HepG2 (cell line): ENCODE measurements around the gene DNAJB11. TPM values are rescaled to one million over a fixed set of nuclear protein-coding genes. Genes with fewer than 3 reads are reported as not detected.

Experiments used
- ATAC-seq: fragments of 200-7000 bp; cut with Tn5 transposase; 3 replicates; pipeline ENCODE4 v1.9.1; 2020; ENCODE audit warnings: mild to moderate bottlenecking, moderate library complexity
- BruUV-seq: library from RNA; stranded (reverse); fragments of 400-500 nt; replicated peaks from 2 replicates; lab custom pipeline; 2021; lab: Mats Ljungman, UMichigan
- CTCF ChIA-PET: fragments of 300-600 bp; formaldehyde crosslinking; extraction: SDS; loops from one replicate; lab custom pipeline; 2021; ENCODE audit warnings: low total read pairs, inconsistent platforms, low intra/inter-chr PET ratio; lab: Yijun Ruan, JAX
- POLR2A ChIA-PET: fragments of 350-600 bp; sonication (Branson Sonifier 250); formaldehyde crosslinking; loops from one replicate; lab custom pipeline; 2020; ENCODE audit warnings: antibody characterized with exemption, inconsistent platforms; lab: Yijun Ruan, JAX
- DNase-seq: peaks from one replicate; pipeline ENCODE4 v3.0.0-alpha.2; 2015; ENCODE audit warnings: low spot score
- FAIRE-seq: peaks from 3 replicates; lab custom pipeline; 2011; peaks lifted over from hg19 to GRCh38; lab: Jason Lieb, UNC
- H2AFZ ChIP-seq: one replicate; pipeline ENCODE4 v1.6.1; 2011; ENCODE audit warnings: low read length, inconsistent platforms
- H3K27ac ChIP-seq: fragments of 300-600 bp; 3 replicates; pipeline ENCODE4 v1.8.0; 2011; ENCODE audit warnings: mixed run types, mild to moderate bottlenecking, mixed read lengths, low read length, inconsistent platforms; ENCODE audit not compliant: insufficient read depth; ENCODE audit errors: extremely low read length
- H3K27me3 ChIP-seq, 2 experiments: fragments of 200-600 bp in 1 of 2; 2 replicates in 1 of 2; 3 replicates in 1 of 2; pipeline versions ENCODE4 v1.6.0 to v1.8.0; 2011; ENCODE audit warnings: low read length in 2 of 2, mild to moderate bottlenecking in 2 of 2, moderate library complexity in 2 of 2, inconsistent platforms in 1 of 2; ENCODE audit not compliant: insufficient read depth in 2 of 2, control insufficient read depth in 1 of 2
- H3K36me3 ChIP-seq, 2 experiments: fragments of 200-600 bp in 1 of 2; replicated peaks in 1 of 2; 2 replicates in 1 of 2; 3 replicates in 1 of 2; pipeline versions ENCODE4 v1.5.1 to v1.8.0; 2011; ENCODE audit warnings: low read length in 2 of 2, inconsistent platforms in 1 of 2; ENCODE audit not compliant: insufficient read depth in 2 of 2, control insufficient read depth in 1 of 2
- H3K4me1 ChIP-seq: 2 replicates; pipeline ENCODE4 v1.5.1; 2012; ENCODE audit warnings: low read length, inconsistent platforms; ENCODE audit not compliant: insufficient read depth
- H3K4me2 ChIP-seq: 2 replicates; pipeline ENCODE4 v1.6.0; 2011; ENCODE audit warnings: low read depth, low read length, inconsistent platforms
- H3K4me3 ChIP-seq, 3 experiments: fragments of 200-600 bp in 1 of 3; sonication (generic), shearing (Covaris generic) in 1 of 3; replicated peaks in 1 of 3; 2 replicates each; pipeline ENCODE4 v1.5.1; 2011 to 2016; ENCODE audit warnings: low read length in 3 of 3, inconsistent platforms in 2 of 3, low read depth in 2 of 3, mild to moderate bottlenecking in 2 of 3, control low read depth in 1 of 3, mixed read lengths in 1 of 3; ENCODE audit not compliant: insufficient read depth in 1 of 3
- H3K79me2 ChIP-seq: one replicate; pipeline ENCODE4 v1.6.1; 2011; ENCODE audit warnings: low read length, inconsistent platforms; ENCODE audit not compliant: insufficient read depth
- H3K9ac ChIP-seq: 2 replicates; pipeline ENCODE4 v1.6.0; 2011; ENCODE audit warnings: mild to moderate bottlenecking, low read depth, low read length, inconsistent platforms; ENCODE audit not compliant: insufficient read depth
- H3K9me3 ChIP-seq: 2 replicates; pipeline ENCODE4 v1.5.1; 2012; ENCODE audit warnings: mild to moderate bottlenecking, low read length
- H4K20me1 ChIP-seq: 2 replicates; pipeline ENCODE4 v1.6.0; 2011; ENCODE audit warnings: inconsistent platforms, mild to moderate bottlenecking, low read length, moderate library complexity; ENCODE audit not compliant: insufficient read depth
- ATF2 ChIP-seq: sonication (generic); formaldehyde crosslinking; IDR thresholded peaks from 2 replicates; pipeline ENCODE4 v1.4.0; 2020; ENCODE audit warnings: missing genetic modification reagents
- CEBPZ ChIP-seq: IDR thresholded peaks from 2 replicates; pipeline ENCODE4 v1.6.1; 2012; ENCODE audit warnings: low read length, improper control_type of control experiment
- KLF15 ChIP-seq: sonication (generic); formaldehyde crosslinking; IDR thresholded peaks from 2 replicates; pipeline ENCODE4 v1.8.1; 2023; ENCODE audit warnings: borderline replicate concordance, mild to moderate bottlenecking, inconsistent platforms, missing genetic modification reagents, mixed read lengths
- MAFK ChIP-seq, 2 experiments: IDR thresholded peaks in 1 of 2; conservative IDR thresholded peaks in 1 of 2; 2 replicates each; pipeline ENCODE4 v1.6.1; 2011; ENCODE audit warnings: improper control_type of control experiment in 2 of 2, low read length in 2 of 2
- MIXL1 ChIP-seq: IDR thresholded peaks from 2 replicates; pipeline ENCODE4 v1.6.1; 2016
- ZNF317 ChIP-seq: sonication (generic); formaldehyde crosslinking; IDR thresholded peaks from 2 replicates; pipeline ENCODE4 v1.5.0; 2020; ENCODE audit warnings: mild to moderate bottlenecking, missing genetic modification reagents
- ZNF562 ChIP-seq: sonication (generic); formaldehyde crosslinking; IDR thresholded peaks from 2 replicates; pipeline ENCODE4 v1.8.0; 2022; ENCODE audit warnings: missing genetic modification reagents, borderline replicate concordance
- ZNF619 ChIP-seq: sonication (generic); formaldehyde crosslinking; IDR thresholded peaks from 2 replicates; pipeline ENCODE4 v1.4.0; 2020; ENCODE audit warnings: mild to moderate bottlenecking, missing genetic modification reagents
- ZNF652 ChIP-seq: IDR thresholded peaks from 2 replicates; pipeline ENCODE4 v1.6.1; 2016; ENCODE audit warnings: low read depth, borderline replicate concordance
- ZNF83 ChIP-seq: sonication (generic); formaldehyde crosslinking; IDR thresholded peaks from 2 replicates; pipeline ENCODE4 v1.4.0; 2020; ENCODE audit warnings: missing genetic modification reagents, mild to moderate bottlenecking, borderline replicate concordance
- ZSCAN9 ChIP-seq: IDR thresholded peaks from 2 replicates; pipeline ENCODE4 v1.6.1; 2016; ENCODE audit warnings: borderline replicate concordance
- WGBS: methylation state at CpG from one replicate; pipeline ENCODE4 v1.1.6; 2017; ENCODE audit warnings: low lambda C conversion rate; 5-methylcytosine and 5-hydroxymethylcytosine counted together
- in situ Hi-C: cut with HindIII; loops from 2 replicates; pipeline ENCODE4 v1.10.0; 2017; ENCODE audit warnings: low pct_unique_long_range_greater_than_20kb; ENCODE audit not compliant: extremely low pct_ligation_motif_present
- intact Hi-C: fragments of 100-400 bp; cut with micrococcal nuclease; formaldehyde crosslinking; loops from one replicate; pipeline ENCODE4 v1.10.0; 2022; ENCODE audit not compliant: unreplicated experiment
- polyA plus RNA-seq, 8 experiments: library from polyadenylated mRNA; depleted of rRNA in 3 of 8; stranded (reverse) in 7 of 8; unstranded in 1 of 8; fragments of >200 nt; fragmentation: Illumina TruSeq in 4 of 8; extraction: Trizol in 4 of 8; gene quantifications; 2 replicates each; pipeline versions ENCODE4 v1.2.1 to v1.2.3, GENCODE V29; 2011 to 2016; ENCODE audit warnings: low read depth in 4 of 8, missing spikeins in 1 of 8, mixed read lengths in 1 of 8; ENCODE audit not compliant: insufficient read depth in 1 of 8
- total RNA-seq, 5 experiments: library from RNA; depleted of rRNA; stranded (reverse); fragments of >200 nt; fragmentation: Illumina TruSeq; extraction: Trizol; gene quantifications; 2 replicates each; pipeline ENCODE4 v1.2.3, GENCODE V29; 2016; ENCODE audit warnings: low read depth in 1 of 5
- TF ChIP-seq, protein P1 (sequence below): sonication (generic); formaldehyde crosslinking; IDR thresholded peaks from 2 replicates; pipeline ENCODE4 v1.4.0; 2020; ENCODE audit warnings: low read depth, mild to moderate bottlenecking, missing genetic modification reagents
- TF ChIP-seq, protein P2 (sequence below): sonication (generic); formaldehyde crosslinking; IDR thresholded peaks from 2 replicates; pipeline ENCODE4 v1.5.0; 2020; ENCODE audit warnings: mild to moderate bottlenecking, missing genetic modification reagents, moderate library complexity
- TF ChIP-seq, protein P3 (sequence below): sonication (generic); formaldehyde crosslinking; IDR thresholded peaks from 2 replicates; pipeline ENCODE4 v1.4.0; 2020; ENCODE audit warnings: missing genetic modification reagents

DNAJB11 gene
- total and polyA plus RNA-seq, 2 of the 13 experiments (the other 11 are each of a cell fraction or from before 2014, with no cell fraction given) = 41.0 to 132 TPM

DNA sequence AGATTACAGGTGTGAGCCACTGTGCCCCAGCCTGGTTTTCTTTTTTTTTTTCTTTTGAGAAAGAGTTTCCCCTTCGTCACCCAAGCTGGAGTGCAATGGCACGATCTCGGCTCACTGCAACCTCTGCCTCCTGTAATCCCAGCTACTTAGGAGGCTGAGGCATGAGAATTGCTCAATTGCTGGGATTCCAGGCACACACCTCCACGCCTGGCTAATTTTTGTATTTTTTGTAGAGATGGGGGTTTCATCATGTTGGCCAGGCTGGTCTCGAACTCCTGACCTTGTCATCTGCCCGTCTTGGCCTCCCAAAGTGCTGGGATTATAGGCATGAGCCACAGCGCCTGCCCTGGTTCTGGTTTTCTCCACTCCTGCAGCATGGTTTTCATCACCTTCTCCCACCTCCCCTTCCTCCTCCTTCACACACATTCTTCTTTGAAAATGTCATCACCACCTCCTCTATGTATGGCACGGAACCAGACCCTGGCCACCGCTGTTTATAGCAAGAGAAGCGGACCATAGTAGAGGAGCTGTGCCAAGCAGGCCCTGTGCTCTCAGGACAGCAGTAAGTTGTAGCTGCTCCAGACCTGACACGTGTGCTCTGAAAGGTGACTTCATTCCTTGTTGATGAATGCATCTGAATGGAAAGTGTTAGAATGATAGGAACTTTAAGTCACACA lies 27.7 kb downstream of the DNAJB11 start:
- no TSS peak for BruUV-seq
- no peaks in the 10 kb centered on the region for H3K36me3 ChIP-seq
- DNase-seq (peak; percentile 68), FAIRE-seq (no peak), ATAC-seq (peak; percentile 38)
- H3K4me1 ChIP-seq = peaks cover 96% of the 10 kb centered on the region
- CTCF ChIA-PET = no interaction called here
- peak overlapping the region in 1 of 3 experiments; percentile 63; a peak in 2 of 6 replicates for H3K4me3 ChIP-seq
- POLR2A ChIA-PET = interaction anchor here (0.8 to 27.1 kb wide), 7 partner anchors 4 to 625 kb away, joined by 3 to 854 read pairs (median 10); partner anchors contain the start of genes AHSG, DNAJB11, EIF4A2 and TBCCD1
- peak overlapping the region; percentile 77 for H3K9ac ChIP-seq
- H3K27ac ChIP-seq = peak overlapping the region; percentile 95
- H3K79me2 ChIP-seq = peaks cover 4% of the 10 kb centered on the region
- no peaks in the 10 kb centered on the region for H4K20me1 ChIP-seq
- intact Hi-C loops = loop anchor here (1.0 to 2.0 kb wide), 2 partner anchors 8 to 15 kb away; partner anchors contain the start of gene AHSG
- H2AFZ ChIP-seq = no peak overlapping the region
- peak overlapping the region; percentile 88 for H3K4me2 ChIP-seq
- H3K27me3 ChIP-seq = no peaks in the 10 kb centered on the region
- WGBS = 46% methylated on average over 11 of the region's 11 CpGs
- no peaks in the 10 kb centered on the region for H3K9me3 ChIP-seq
- in situ Hi-C loops = no loop called here
- no peak for TF ChIP-seq ZNF562 (CRISPR knock-in tag)
- no peak for TF ChIP-seq KLF15 (CRISPR knock-in tag)
- TF ChIP-seq, protein P1, sequence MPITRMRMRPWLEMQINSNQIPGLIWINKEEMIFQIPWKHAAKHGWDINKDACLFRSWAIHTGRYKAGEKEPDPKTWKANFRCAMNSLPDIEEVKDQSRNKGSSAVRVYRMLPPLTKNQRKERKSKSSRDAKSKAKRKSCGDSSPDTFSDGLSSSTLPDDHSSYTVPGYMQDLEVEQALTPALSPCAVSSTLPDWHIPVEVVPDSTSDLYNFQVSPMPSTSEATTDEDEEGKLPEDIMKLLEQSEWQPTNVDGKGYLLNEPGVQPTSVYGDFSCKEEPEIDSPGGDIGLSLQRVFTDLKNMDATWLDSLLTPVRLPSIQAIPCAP (CRISPR knock-in tag) = no peak
- TF ChIP-seq ZNF619 (CRISPR knock-in tag) = peak; percentile 58
- TF ChIP-seq ZNF652 (CRISPR knock-in tag) = no peak
- TF ChIP-seq CEBPZ = no peak
- no peak for TF ChIP-seq ATF2 (CRISPR knock-in tag)
- no peak for TF ChIP-seq MIXL1 (CRISPR knock-in tag)
- no peak for TF ChIP-seq ZNF83 (CRISPR knock-in tag)
- no peak for TF ChIP-seq ZNF317 (CRISPR knock-in tag)
- no peak for TF ChIP-seq ZSCAN9
- no peak for TF ChIP-seq MAFK (conservative IDR thresholded peaks at IDR 0.05 in 1 of 2, IDR thresholded peaks at IDR 0.05 in 1 of 2; ENCODE audit: low read length in 2 of 2)
- TF ChIP-seq, protein P2, sequence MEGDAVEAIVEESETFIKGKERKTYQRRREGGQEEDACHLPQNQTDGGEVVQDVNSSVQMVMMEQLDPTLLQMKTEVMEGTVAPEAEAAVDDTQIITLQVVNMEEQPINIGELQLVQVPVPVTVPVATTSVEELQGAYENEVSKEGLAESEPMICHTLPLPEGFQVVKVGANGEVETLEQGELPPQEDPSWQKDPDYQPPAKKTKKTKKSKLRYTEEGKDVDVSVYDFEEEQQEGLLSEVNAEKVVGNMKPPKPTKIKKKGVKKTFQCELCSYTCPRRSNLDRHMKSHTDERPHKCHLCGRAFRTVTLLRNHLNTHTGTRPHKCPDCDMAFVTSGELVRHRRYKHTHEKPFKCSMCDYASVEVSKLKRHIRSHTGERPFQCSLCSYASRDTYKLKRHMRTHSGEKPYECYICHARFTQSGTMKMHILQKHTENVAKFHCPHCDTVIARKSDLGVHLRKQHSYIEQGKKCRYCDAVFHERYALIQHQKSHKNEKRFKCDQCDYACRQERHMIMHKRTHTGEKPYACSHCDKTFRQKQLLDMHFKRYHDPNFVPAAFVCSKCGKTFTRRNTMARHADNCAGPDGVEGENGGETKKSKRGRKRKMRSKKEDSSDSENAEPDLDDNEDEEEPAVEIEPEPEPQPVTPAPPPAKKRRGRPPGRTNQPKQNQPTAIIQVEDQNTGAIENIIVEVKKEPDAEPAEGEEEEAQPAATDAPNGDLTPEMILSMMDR (CRISPR knock-in tag) = no peak
- TF ChIP-seq, protein P3, sequence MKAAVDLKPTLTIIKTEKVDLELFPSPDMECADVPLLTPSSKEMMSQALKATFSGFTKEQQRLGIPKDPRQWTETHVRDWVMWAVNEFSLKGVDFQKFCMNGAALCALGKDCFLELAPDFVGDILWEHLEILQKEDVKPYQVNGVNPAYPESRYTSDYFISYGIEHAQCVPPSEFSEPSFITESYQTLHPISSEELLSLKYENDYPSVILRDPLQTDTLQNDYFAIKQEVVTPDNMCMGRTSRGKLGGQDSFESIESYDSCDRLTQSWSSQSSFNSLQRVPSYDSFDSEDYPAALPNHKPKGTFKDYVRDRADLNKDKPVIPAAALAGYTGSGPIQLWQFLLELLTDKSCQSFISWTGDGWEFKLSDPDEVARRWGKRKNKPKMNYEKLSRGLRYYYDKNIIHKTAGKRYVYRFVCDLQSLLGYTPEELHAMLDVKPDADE = no peak
